H9 (cell line): Measurements from ENCODE around the gene SPECC1. TPM values are rescaled to one million over a fixed set of nuclear protein-coding genes. Genes with fewer than 3 reads are reported as not detected.
"Not testable (repeated sequence)": the region's sequence is repeated elsewhere in the genome, so short reads cannot be mapped to it uniquely, and the experiment has no call there.

Experiments
- DNase-seq: peaks from one replicate; pipeline ENCODE4 v3.0.0-alpha.2; 2017
- H2AFZ ChIP-seq: one replicate; pipeline ENCODE4 v1.6.1; 2013; ENCODE audit warnings: mild to moderate bottlenecking, low read length, control low read depth, moderate library complexity
- H2AK5ac ChIP-seq: 2 replicates; pipeline ENCODE4 v1.6.1; 2013; ENCODE audit warnings: low read length, control low read depth, mixed read lengths; ENCODE audit not compliant: insufficient read length
- H2BK120ac ChIP-seq: one replicate; pipeline ENCODE4 v1.6.1; 2013; ENCODE audit warnings: low read depth, mild to moderate bottlenecking, low read length, control low read depth, inconsistent platforms; ENCODE audit not compliant: poor library complexity, severe bottlenecking
- H2BK12ac ChIP-seq: 2 replicates; pipeline ENCODE4 v1.6.1; 2013; ENCODE audit warnings: low read length, control low read depth, mixed read lengths, low read depth; ENCODE audit not compliant: insufficient read length
- H2BK15ac ChIP-seq: 2 replicates; pipeline ENCODE4 v1.6.1; 2013; ENCODE audit warnings: low read depth, low read length, control low read depth
- H2BK20ac ChIP-seq: one replicate; pipeline ENCODE4 v1.6.1; 2013; ENCODE audit warnings: low read depth, mild to moderate bottlenecking, low read length, control low read depth, inconsistent platforms; ENCODE audit not compliant: poor library complexity, severe bottlenecking
- H2BK5ac ChIP-seq: 2 replicates; pipeline ENCODE4 v1.6.1; 2013; ENCODE audit warnings: low read length, control low read depth, mixed read lengths; ENCODE audit not compliant: insufficient read length
- H3K14ac ChIP-seq: 2 replicates; pipeline ENCODE4 v1.6.1; 2013; ENCODE audit warnings: low read length, control low read depth; ENCODE audit not compliant: insufficient read depth
- H3K18ac ChIP-seq: 2 replicates; pipeline ENCODE4 v1.6.1; 2013; ENCODE audit warnings: low read depth, mild to moderate bottlenecking, mixed read lengths, low read length, control low read depth; ENCODE audit not compliant: insufficient read length
- H3K23ac ChIP-seq: 2 replicates; pipeline ENCODE4 v1.6.1; 2013; ENCODE audit warnings: low read length, control low read depth, mixed read lengths, low read depth; ENCODE audit not compliant: insufficient read length
- H3K23me2 ChIP-seq: 2 replicates; pipeline ENCODE4 v1.6.1; 2013; ENCODE audit warnings: low read depth, mild to moderate bottlenecking, mixed read lengths, low read length, control low read depth; ENCODE audit not compliant: insufficient read length, poor library complexity, severe bottlenecking
- H3K27ac ChIP-seq: 2 replicates; pipeline ENCODE4 v1.5.1; 2013; ENCODE audit warnings: low read length, control low read depth, mixed read lengths, low read depth; ENCODE audit not compliant: insufficient read length
- H3K27me3 ChIP-seq: 2 replicates; pipeline ENCODE4 v1.6.1; 2013; ENCODE audit warnings: low read length, control low read depth, inconsistent platforms; ENCODE audit not compliant: insufficient read depth
- H3K4ac ChIP-seq: 2 replicates; pipeline ENCODE4 v1.6.1; 2013; ENCODE audit warnings: low read depth, mild to moderate bottlenecking, control low read depth, inconsistent platforms, low read length, moderate library complexity
- H3K4me1 ChIP-seq: 2 replicates; pipeline ENCODE4 v1.6.1; 2013; ENCODE audit warnings: low read length, control low read depth, inconsistent platforms; ENCODE audit not compliant: insufficient read depth
- H3K4me2 ChIP-seq: 2 replicates; pipeline ENCODE4 v1.6.1; 2013; ENCODE audit warnings: low read length, control low read depth, mixed read lengths; ENCODE audit not compliant: insufficient read length, insufficient read depth
- H3K56ac ChIP-seq: 2 replicates; pipeline ENCODE4 v1.6.1; 2013; ENCODE audit warnings: low read depth, mild to moderate bottlenecking, mixed read lengths, low read length, control low read depth; ENCODE audit not compliant: insufficient read length
- H3K79me1 ChIP-seq: 2 replicates; pipeline ENCODE4 v1.6.1; 2013; ENCODE audit warnings: low read depth, mild to moderate bottlenecking, moderate library complexity, low read length, control low read depth, inconsistent platforms; ENCODE audit not compliant: insufficient read depth, poor library complexity, severe bottlenecking
- H3K79me2 ChIP-seq: 2 replicates; pipeline ENCODE4 v1.6.1; 2013; ENCODE audit warnings: low read length, control low read depth, inconsistent platforms; ENCODE audit not compliant: insufficient read depth
- H3K9ac ChIP-seq: 2 replicates; pipeline ENCODE4 v1.6.1; 2013; ENCODE audit warnings: low read length, control low read depth, mixed read lengths; ENCODE audit not compliant: insufficient read length; ENCODE audit errors: extremely low read depth
- H3K9me3 ChIP-seq: one replicate; pipeline ENCODE4 v1.6.1; 2013; ENCODE audit warnings: low read depth, low read length, inconsistent platforms; ENCODE audit not compliant: control insufficient read depth
- H3T11ph ChIP-seq: one replicate; pipeline ENCODE4 v1.6.1; 2013; ENCODE audit warnings: mild to moderate bottlenecking, low read length, control low read depth, inconsistent platforms
- H4K20me1 ChIP-seq: one replicate; pipeline ENCODE4 v1.6.1; 2013; ENCODE audit not compliant: control insufficient read depth, insufficient read length, insufficient read depth
- H4K5ac ChIP-seq: 2 replicates; pipeline ENCODE4 v1.6.1; 2013; ENCODE audit warnings: low read depth, mild to moderate bottlenecking, mixed read lengths, low read length, control low read depth; ENCODE audit not compliant: insufficient read length
- H4K8ac ChIP-seq: replicated peaks from 2 replicates; pipeline ENCODE4 v1.6.1; 2013; ENCODE audit warnings: low read length, control low read depth, mixed read lengths, low read depth; ENCODE audit not compliant: insufficient read length
- H4K91ac ChIP-seq: 2 replicates; pipeline ENCODE4 v1.6.1; 2013; ENCODE audit warnings: low read depth, mild to moderate bottlenecking, moderate library complexity, mixed read lengths, low read length, control low read depth; ENCODE audit not compliant: insufficient read length
- H3K27ac Mint-ChIP-seq, 3 experiments: 2 replicates in 2 of 3; 3 replicates in 1 of 3; pipeline ENCODE4 v1.8.0; 2020 to 2021; ENCODE audit warnings: mixed read lengths in 3 of 3, mild to moderate bottlenecking in 1 of 3, moderate library complexity in 1 of 3
- H3K27me3 Mint-ChIP-seq: 2 replicates; pipeline ENCODE4 v1.8.0; 2021; ENCODE audit warnings: low read depth, mild to moderate bottlenecking, moderate library complexity, mixed read lengths
- H3K36me3 Mint-ChIP-seq, 3 experiments: 2 replicates in 2 of 3; 3 replicates in 1 of 3; pipeline ENCODE4 v1.8.0; 2020 to 2021; ENCODE audit warnings: low read depth in 3 of 3, mixed read lengths in 3 of 3; ENCODE audit not compliant: insufficient read depth in 1 of 3
- H3K4me1 Mint-ChIP-seq, 2 experiments: 2 replicates each; pipeline ENCODE4 v1.8.0; 2020; ENCODE audit warnings: mixed read lengths in 2 of 2
- H3K4me3 Mint-ChIP-seq, 2 experiments: 2 replicates in 1 of 2; 3 replicates in 1 of 2; pipeline ENCODE4 v1.8.0; 2020 to 2021; ENCODE audit warnings: mild to moderate bottlenecking in 2 of 2, mixed read lengths in 2 of 2, moderate library complexity in 1 of 2
- H3K9me3 Mint-ChIP-seq, 2 experiments: 2 replicates in 1 of 2; 3 replicates in 1 of 2; pipeline ENCODE4 v1.8.0; 2020; ENCODE audit warnings: mild to moderate bottlenecking in 2 of 2, mixed read lengths in 2 of 2, moderate library complexity in 1 of 2
- CTCF ChIP-seq: fragments of 200-600 bp; sonication (generic); conservative IDR thresholded peaks from 3 replicates; pipeline ENCODE4 v1.8.0; 2021; ENCODE audit warnings: antibody characterized with exemption, mild to moderate bottlenecking
- WGBS: extraction: QIAGEN DNeasy Blood & Tissue Kit; methylation state at CpG from one replicate; pipeline ENCODE4 v1.1.7; 2013; ENCODE audit warnings: missing lambda C conversion rate, low lambda C conversion rate, mixed read lengths; ENCODE audit not compliant: insufficient read length; ENCODE audit errors: extremely low coverage; 5-methylcytosine and 5-hydroxymethylcytosine counted together
- total RNA-seq: library from RNA; stranded (reverse); gene quantifications from 2 replicates; pipeline ENCODE4 v1.2.1, GENCODE V29; 2021

SPECC1 gene
- total RNA-seq, 1 experiment from 2014 or later, result 65.7 TPM

GRCh38 chr17:20191056-20191455 lies 181.9 kb downstream of the SPECC1 start:
- H3K9me3 Mint-ChIP-seq, result peaks cover 19 to 30% of the 10 kb centered on the region in 2 experiments
- Histone ChIP-seq H2BK20ac (no peak overlapping the region), H3K79me1 (peaks cover 5% of the 10 kb centered on the region), H4K5ac (no peak overlapping the region), H3K79me2 (peaks cover 16% of the 10 kb centered on the region; the same call in 1 of the 2 replicates), H3K27me3 (no peaks in the 10 kb centered on the region), H4K20me1 (no peaks in the 10 kb centered on the region), H4K8ac (no peak overlapping the region), H3K27ac (no peak overlapping the region), H2AFZ (no peak overlapping the region), H3K23me2 (no peaks in the 10 kb centered on the region), H3K4ac (no peak overlapping the region), H2BK5ac (no peak overlapping the region), H3K23ac (no peak overlapping the region), H2BK120ac (no peak overlapping the region), H2AK5ac (no peak overlapping the region), H4K91ac (no peak overlapping the region), H2BK15ac (no peak overlapping the region), H3K4me1 (peaks cover 21% of the 10 kb centered on the region), H3K9ac (no peak overlapping the region), H3K56ac (no peak overlapping the region), H2BK12ac (no peak overlapping the region), H3T11ph (no peak overlapping the region), H3K18ac (no peak overlapping the region), H3K4me2 (no peak overlapping the region), H3K9me3 (peaks cover under 1% of the 10 kb centered on the region), H3K14ac (no peak overlapping the region)
- peaks cover 47 to 51% of the 10 kb centered on the region in 2 experiments for H3K4me1 Mint-ChIP-seq
- H3K4me3 Mint-ChIP-seq, result no peak overlapping the region; a peak in 1 of 5 replicates
- peak overlapping the region in 1 of 3 experiments; percentile 98; a peak in 1 of 7 replicates for H3K27ac Mint-ChIP-seq
- no peak for DNase-seq
- TF ChIP-seq CTCF, result no peak
- peaks cover 24 to 30% (median 27%) of the 10 kb centered on the region in 3 experiments for H3K36me3 Mint-ChIP-seq
- no peaks in the 10 kb centered on the region for H3K27me3 Mint-ChIP-seq
- WGBS, result no CpG with 5 or more reads among the region's 3 CpGs

- H2AK5ac ChIP-seq, H2BK15ac ChIP-seq, DNase-seq, H2BK120ac ChIP-seq, H3K4me1 ChIP-seq, H3K27ac ChIP-seq, H3K14ac ChIP-seq, H3K4me2 ChIP-seq, H3K56ac ChIP-seq, H2BK20ac ChIP-seq, H2BK5ac ChIP-seq, H4K20me1 ChIP-seq, H3K18ac ChIP-seq, H3K4ac ChIP-seq, H3K23ac ChIP-seq, H4K5ac ChIP-seq, H2AFZ ChIP-seq, H4K8ac ChIP-seq, H3K9me3 ChIP-seq, H3K27ac Mint-ChIP-seq, H3K4me3 Mint-ChIP-seq, H3K9ac ChIP-seq, H3K27me3 Mint-ChIP-seq, H3K27me3 ChIP-seq, H3K79me2 ChIP-seq, H3K23me2 ChIP-seq, H4K91ac ChIP-seq, H2BK12ac ChIP-seq, H3K79me1 ChIP-seq, H3T11ph ChIP-seq: not testable (repeated sequence)
- Mint-ChIP-seq H3K9me3 (peaks cover 28 to 55% of the 10 kb centered on the region in 2 experiments), H3K36me3 (peaks cover 41 to 51% (median 50%) of the 10 kb centered on the region in 3 experiments), H3K4me1 (peaks cover 24 to 29% of the 10 kb centered on the region in 2 experiments)
- no CpG with 5 or more reads among the region's 3 CpGs for WGBS
Observed at GRCh38 chr17:20196286-20196685, 187.1 kb downstream of the SPECC1 start.
